Measurements from ENCODE around the gene TSR2.

Gene TSR2

GRCh38 chrX:54439960-54440871 is at the start of gene TSR2:
TSR2 (plus strand) TSS chrX:54440404; CDS start chrX:54440422, 18 bp downstream.
- peak; percentile 59 to 62 for DNase-seq (ENCODE audit: low read depth in 2 of 2)

GRCh38 chrX:54397113-54397512 is 43.1 kb upstream of the TSR2 start:
- no peak for DNase-seq (ENCODE audit: low read depth in 2 of 2)

- no peak for DNase-seq (ENCODE audit: low read depth in 2 of 2)
Measured at GRCh38 chrX:54407266-54407665, 32.9 kb upstream of the TSR2 start.

GRCh38 chrX:54411732-54412131 is 28.5 kb upstream of the TSR2 start:
- no peak for DNase-seq (ENCODE audit: low read depth in 2 of 2)

GRCh38 chrX:54413753-54414152 is 26.5 kb upstream of the TSR2 start:
- no peak for DNase-seq (ENCODE audit: low read depth in 2 of 2)

GRCh38 chrX:54415534-54416350 is 24.5 kb upstream of the TSR2 start:
- no peak for DNase-seq (ENCODE audit: low read depth in 2 of 2)

GRCh38 chrX:54416965-54417364 is 23.2 kb upstream of the TSR2 start:
- no peak for DNase-seq (ENCODE audit: low read depth in 2 of 2)

- DNase-seq (ENCODE audit: low read depth in 2 of 2) = no peak
Measured at GRCh38 chrX:54419559-54420302, 20.5 kb upstream of the TSR2 start.

- no peak for DNase-seq (ENCODE audit: low read depth in 2 of 2)
Measured at GRCh38 chrX:54422168-54422567, 18.0 kb upstream of the TSR2 start.

GRCh38 chrX:54423161-54423888 is 16.9 kb upstream of the TSR2 start:
- no peak for DNase-seq (ENCODE audit: low read depth in 2 of 2)

- no peak for DNase-seq (ENCODE audit: low read depth in 2 of 2)
Measured at GRCh38 chrX:54427837-54428424, 12.3 kb upstream of the TSR2 start.

GRCh38 chrX:54430519-54430918 is 9.7 kb upstream of the TSR2 start:
- no peak for DNase-seq (ENCODE audit: low read depth in 2 of 2)

GRCh38 chrX:54435121-54435520 is 5.1 kb upstream of the TSR2 start:
- DNase-seq (ENCODE audit: low read depth in 2 of 2) = no peak

- DNase-seq (ENCODE audit: low read depth in 2 of 2) = no peak
Measured at GRCh38 chrX:54442790-54443189, 2.6 kb downstream of the TSR2 start.

GRCh38 chrX:54444752-54445151 is 4.5 kb downstream of the TSR2 start:
- DNase-seq (ENCODE audit: low read depth in 2 of 2) = no peak

GRCh38 chrX:54446084-54446483 is 5.9 kb downstream of the TSR2 start:
- no peak for DNase-seq (ENCODE audit: low read depth in 2 of 2)

- no peak for DNase-seq (ENCODE audit: low read depth in 2 of 2)
Measured at GRCh38 chrX:54447461-54447860, 7.3 kb downstream of the TSR2 start.

- DNase-seq (ENCODE audit: low read depth in 2 of 2) = no peak
Measured at GRCh38 chrX:54449929-54450328, 9.7 kb downstream of the TSR2 start.

GRCh38 chrX:54452920-54453319 is 12.7 kb downstream of the TSR2 start:
- DNase-seq (ENCODE audit: low read depth in 2 of 2) = no peak

GRCh38 chrX:54470054-54470760 is 30.0 kb downstream of the TSR2 start:
- DNase-seq (ENCODE audit: low read depth in 2 of 2) = no peak

All from stimulated activated CD8-positive, alpha-beta memory T cell treated with anti-CD3 and anti-CD28 coated beads, Interleukin-15, amount 100 ng/mL, for 48 hours (primary cell).